Measurements from ENCODE around the gene AP3D1.
"Not testable (repeated sequence)": the region's sequence is repeated elsewhere in the genome, so short reads cannot be mapped to it uniquely, and the experiment has no call there.

Gene AP3D1

DNA sequence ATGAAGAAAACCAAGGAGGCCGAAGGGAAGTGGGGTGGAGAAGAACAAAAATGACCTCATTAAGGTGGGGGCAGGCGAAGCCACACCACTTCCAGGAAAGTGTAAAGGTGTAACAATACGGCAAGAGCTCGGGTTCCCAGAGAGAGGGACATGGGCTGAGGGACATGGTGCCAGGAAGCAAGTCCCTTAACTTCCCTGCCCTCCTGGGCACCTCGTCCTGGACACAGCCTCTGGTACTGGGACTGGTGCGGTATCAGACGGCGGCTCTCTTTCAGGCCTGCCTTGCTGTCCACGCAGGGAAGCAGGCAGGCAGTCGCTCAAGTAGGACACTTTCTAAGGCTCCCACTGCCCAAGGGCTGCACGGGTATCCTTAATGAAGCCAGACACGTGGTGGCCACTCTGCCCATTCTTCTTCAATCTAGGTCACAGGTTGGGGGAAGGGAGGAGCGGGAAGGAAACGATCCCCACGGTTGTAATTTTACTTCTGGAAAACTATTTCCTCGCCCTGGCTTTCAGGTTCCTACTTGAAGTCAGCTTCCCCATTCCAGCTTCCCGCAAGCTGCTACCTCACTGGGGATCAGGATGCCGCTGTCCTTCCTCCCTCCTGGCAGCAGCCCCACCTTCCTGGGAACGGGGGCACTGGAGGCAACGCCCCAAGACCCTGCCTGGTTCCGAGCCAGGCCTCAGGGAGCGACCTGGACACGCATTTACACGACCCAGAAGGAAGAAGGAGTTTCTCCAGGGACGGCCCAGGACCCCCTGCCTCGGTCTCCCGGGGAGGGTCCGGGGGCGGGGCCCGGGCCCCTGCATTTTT, 1.2 kb downstream of the AP3D1 start:
- no peak for DNase-seq

DNA sequence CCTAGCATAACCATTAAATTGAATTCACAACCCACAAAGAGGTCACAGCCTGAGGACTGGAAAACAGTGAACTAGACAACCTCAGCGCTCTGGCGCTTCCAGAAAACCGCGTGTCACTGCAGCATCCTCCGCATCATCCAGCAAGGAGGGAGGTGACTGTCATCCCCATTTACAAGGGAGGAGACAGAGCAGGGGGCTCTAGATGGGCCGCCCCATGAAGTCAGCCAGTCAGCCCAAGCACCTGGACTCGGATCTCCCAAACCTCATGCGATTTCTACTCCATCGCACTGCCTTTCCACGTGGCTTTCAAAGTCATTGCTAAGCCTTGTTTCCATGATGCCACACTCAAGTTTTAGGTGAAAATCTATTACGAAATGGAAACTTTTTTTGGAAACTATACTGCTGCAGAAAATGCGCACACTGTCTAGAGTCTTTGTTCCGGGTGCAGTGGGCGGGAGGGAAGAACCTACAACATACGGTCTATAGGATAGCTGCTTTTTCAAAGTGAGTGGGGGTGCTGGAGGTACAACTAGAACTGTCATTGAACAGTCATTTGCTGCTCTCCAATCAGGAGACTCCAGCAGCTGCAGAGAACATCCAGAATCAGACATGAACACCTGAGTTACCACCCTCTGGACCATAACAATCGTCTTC, 2.8 kb downstream of the AP3D1 start:
- no peak for DNase-seq

DNA sequence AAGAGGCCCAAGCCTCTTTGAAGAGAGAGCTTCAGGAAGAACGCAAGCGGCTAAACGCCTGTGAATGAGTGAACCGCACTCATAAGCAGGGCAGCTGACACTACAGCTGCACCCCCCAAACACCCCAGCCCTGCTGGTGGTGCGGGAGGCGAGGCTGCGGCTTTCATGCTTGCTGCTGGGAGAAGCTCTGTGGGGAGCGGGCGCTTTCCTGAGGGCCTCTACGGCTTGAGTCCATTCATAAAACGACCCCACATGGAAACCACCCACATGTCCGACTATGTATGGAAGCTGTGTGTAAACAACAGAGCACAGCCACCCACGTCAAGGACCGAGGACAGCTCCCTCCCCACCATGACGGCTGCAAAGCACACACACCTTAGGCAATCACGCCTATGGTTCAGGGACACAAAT, 5.5 kb downstream of the AP3D1 start:
- DNase-seq = no peak

DNA sequence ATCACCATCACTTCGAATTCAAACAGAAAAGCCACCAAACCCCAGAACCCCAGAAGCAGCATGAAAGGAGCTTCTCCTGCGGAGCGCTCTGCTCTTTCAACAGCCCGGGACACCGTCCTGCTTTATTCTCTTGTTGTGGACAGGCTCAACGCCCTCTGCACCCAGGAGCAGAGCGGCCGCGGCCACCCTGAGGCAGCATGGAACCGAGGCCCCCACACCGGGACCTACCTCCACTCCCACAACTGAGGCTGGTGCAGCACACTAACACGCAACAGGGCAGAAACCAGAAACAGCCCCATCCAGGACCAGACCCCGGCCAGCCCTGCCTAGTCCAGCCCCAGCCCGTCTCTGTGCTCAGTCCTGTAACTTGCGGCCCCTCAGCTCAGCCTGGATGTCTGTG, 7.2 kb downstream of the AP3D1 start:
- no peak for DNase-seq

DNA sequence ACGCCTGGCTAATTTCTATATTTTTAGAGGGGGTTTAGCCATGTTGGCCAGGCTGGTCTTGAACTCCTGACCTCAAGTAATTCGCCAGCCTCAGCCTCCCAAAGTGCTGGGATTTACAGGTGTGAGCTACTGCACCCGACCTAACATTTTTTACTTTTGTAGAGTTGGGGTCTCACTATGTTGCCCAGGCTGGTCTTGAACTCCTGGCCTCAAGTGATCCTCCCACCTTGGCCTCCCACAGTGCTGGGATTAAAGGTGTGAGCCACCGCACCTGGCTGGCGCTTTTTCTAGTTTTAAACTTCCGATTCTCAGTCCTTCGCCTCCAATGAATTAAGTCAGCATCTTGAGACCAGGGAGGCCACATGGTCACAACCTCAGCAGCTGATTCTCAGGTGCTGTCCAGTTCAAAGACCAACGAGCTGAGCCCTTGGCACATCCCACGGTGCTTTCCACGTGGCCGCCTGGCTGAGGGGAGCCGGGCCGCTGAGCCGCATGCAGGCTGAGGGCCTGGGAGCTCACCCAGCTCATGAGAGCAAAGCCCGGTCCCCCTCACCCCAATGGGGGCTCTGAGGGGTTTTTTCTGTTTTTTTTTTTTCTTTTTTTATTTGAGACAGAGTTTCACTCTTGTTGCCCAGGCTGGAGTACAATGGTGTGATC, 9.1 kb downstream of the AP3D1 start:
- DNase-seq = no peak

DNA sequence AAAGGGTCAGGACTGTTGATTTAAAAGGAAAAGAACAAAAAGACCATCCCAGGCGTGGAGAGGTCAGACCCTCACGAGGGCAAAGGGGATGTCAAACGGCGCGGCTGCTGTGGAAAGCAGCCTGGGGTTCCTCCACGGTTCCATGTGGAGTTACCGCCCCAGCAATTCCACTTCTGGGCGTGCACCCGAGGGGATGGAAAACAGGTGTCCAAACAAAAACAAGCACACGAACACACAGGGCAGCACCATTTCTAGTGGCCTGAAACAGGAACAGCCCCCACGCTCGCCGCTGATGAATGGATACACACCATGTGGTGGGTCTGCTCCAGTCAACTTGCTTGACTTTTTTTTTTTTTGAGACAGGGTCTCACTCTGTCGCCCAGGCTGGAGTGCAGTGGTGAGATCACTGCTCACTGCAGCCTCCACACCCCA, 11.2 kb downstream of the AP3D1 start:
- DNase-seq = no peak

DNA sequence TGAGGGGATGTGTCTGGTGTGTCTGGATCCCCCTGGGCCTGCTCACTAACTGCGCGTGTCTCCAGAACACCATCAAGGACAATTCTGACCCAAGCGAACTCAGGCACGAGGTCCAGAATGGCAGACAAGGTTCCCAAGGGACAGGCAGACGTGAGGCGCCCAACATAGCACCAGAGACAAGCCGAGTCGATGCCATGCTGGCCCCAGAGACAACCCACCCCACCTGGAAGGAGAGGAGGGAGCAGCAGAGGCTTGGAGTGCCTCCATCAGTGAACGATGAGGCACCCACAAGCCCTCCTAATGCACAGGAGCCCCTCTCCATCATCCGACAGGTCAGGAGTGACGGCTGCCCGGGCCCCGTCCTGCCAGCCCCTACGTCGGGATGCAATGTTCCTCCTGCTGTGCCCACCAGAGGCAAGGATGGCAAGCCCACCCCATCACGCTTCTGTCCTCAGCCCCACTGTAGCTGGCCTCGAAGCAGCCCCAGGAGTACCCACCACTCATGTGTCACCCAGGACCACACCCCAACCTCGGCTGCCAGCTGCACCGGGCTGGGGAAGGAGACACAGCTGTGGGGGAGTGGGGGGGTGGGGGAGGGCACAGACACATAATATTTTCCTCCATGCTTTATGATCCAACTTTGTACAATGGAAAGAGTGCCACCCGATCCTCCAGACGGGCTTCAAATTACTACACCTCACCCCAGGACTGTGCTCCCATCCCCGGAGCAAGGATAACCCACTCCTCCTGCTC, 11.8 kb downstream of the AP3D1 start:
- DNase-seq = no peak

DNA sequence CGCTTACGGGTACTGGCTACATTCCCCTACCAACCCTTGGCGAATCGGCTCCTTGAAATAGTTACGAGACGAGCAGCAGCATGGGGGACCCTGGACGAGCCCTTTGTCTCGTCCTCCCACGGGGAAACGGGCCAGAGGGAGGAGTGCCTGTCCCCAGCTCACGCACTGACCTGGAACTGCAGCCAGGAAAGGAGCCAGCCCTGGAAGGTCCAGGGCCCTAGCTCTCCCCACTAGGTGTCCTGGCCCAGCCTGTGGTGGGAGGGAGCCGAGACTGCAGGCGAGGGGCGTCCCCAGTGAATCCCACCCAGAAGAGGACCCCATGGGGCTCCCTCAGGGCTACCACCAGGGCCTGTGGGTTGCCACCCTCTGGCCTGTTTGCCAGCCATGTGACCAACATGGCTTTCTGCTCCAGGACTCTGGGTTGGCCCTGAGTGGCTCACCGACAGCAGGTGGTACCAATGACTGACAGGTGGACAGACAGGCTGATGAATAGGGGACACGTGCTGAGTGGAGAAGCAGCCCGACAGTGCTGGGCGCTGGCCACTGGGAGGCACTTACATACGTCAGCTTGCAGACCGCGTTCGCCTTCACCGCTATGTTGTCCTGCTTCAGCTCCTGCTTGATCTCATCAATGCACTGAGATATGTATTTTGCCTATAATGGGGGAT, 13.2 kb downstream of the AP3D1 start:
- DNase-seq = no peak

DNA sequence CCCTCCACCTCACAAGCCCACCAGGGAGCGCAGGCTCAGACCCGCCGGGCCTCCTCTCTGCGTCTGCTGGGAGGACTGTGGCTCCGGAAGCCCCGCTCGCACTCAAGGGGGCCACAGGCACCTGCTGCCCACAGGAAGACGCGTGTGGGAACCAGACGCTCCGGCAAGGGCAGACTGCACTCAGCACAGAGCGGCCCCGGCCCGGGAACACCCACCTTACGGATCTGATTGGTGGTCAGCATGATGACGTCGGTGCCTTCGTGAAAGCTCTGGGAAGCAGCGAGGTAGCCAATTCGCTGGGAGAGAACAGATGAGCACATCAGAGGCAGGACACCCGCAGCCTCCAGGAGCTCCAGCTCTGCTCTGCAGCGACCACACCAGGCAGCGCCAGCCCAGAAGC, 14.6 kb downstream of the AP3D1 start:
- DNase-seq = no peak

DNA sequence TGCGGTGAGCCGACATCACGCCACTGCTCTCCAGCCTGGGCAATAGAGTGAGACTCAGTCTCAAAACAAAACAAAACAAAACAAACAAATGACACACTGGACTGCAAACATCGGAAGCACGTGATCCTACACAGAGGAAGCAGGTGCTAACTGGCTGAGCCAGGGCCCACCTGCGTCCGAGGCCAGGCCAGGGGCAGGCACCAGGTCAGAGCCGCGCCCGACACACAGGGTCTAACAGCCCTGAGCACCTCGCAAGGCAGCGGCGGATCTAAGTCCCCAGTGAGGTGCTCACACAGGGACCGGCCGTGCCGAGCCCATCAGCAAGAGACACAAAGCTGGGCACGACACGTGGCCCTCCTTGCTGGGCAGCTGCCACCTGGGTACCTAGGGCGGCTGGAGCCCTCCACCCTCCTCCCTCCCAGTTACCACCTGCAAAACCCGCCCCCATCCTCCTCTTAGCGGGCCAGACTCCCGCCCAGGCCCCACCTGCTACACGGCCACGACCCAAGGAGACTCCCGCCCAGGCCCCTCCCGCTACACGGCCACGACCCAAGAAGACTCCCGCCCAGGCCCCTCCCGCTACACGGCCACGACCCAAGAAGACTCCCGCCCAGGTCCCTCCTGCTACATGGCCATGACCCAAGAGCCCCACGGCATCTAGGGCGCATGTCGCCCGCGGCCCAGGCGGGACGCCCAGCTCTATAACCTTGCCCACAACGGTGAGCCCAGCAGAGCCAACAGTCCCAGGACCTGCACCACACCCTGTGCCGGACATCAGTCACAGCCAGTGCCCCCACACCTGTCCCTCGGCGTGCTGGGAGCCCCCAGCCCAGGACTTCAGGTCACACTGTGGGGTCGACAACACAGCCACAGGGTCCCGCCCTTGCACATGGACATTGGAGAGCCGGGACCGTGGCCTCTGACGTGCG, 15.6 kb downstream of the AP3D1 start:
- DNase-seq = no peak

DNA sequence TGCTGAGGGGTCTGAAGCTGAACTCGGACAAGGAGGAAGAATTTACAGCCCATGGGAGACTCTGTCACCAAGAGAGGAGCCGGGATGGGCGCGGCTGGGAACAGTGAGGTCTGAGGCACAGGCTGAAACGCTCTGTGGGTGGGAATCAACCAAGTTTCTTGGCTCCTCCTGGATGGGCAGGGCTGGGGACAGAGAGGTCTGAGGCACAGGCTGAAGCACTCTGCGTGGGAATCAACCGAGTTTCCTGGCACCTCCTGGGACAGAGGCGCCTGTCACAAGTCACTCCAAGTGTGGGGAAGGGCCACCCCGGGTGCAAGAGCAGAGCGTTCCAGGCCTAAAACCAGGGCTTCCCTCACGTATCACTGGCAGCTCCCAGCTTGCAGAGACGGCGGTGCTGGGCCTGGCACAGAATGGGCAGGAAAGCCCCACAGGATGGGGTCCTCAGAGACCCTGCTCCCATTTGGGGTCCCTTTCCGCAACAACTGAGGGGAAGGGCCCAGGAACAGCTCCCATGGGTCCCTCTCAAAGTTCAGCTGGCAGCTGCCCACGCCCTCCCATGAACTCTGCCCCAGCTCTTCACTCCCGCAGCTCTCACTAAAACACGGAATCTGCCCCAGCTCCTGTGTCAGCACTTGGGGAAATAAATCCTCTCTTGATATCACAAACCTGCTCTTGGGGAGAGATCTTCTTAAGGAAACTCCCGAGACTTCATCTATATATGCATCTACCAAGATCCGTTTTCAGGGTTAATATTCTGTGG, 18.5 kb downstream of the AP3D1 start:
- no peak for DNase-seq

DNA sequence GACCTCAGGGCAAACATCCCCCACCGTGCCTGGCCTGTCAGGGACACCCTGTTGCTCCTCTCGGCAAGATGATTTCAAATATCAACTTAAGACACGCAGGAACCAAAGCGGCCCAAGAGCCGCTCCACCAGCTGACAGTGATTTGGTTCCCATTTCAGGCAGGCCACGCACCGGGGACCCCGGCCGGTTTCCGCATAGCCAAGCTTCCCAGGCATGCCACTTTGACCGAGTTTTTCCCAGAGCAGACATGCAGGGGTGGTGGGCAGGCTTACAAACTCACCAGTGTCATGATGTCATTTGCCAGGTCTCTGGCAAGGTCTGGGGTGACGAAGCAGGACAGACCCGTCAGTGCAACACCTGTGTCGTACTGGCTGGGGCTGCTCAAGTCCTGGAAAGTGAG, 19.2 kb downstream of the AP3D1 start:
- DNase-seq = no peak

DNA sequence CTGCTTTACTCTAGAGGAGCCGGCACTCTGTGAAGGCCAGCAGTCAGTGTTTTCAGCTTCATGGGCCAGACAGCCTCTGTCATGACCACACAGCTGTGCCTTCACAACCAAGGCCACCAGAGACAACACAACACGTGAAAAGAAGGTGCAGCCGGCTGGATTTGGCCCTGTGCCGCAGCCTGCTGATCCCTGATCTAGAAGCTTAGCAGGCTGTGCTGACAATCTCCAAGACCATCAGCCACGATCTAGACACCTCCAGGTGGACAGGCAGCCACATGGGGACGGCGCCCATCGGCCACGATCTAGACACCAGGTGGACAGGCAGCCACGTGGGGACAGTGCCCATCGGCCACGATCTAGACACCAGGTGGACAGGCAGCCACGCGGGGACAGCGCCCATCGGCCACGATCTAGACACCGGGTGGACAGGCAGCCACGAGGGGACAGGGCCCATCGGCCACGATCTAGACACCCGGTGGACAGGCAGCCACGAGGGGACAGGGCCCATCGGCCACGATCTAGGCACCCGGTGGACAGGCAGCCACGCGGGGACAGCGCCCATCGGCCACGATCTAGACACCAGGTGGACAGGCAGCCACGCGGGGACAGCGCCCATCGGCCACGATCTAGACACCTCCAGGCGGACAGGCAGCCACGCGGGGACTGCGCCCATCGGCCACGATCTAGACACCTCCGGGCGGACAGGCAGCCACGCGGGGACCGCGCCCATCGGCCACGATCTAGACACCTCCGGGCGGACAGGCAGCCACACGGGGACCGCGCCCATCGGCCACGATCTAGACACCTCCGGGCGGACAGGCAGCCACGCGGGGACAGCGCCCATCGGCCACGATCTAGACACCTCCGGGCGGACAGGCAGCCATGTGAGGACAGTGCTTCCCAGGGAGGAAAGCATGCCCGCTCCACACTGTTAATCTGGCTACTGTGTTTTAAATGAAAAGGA, 20.1 kb downstream of the AP3D1 start:
- DNase-seq = not testable (repeated sequence)

DNA sequence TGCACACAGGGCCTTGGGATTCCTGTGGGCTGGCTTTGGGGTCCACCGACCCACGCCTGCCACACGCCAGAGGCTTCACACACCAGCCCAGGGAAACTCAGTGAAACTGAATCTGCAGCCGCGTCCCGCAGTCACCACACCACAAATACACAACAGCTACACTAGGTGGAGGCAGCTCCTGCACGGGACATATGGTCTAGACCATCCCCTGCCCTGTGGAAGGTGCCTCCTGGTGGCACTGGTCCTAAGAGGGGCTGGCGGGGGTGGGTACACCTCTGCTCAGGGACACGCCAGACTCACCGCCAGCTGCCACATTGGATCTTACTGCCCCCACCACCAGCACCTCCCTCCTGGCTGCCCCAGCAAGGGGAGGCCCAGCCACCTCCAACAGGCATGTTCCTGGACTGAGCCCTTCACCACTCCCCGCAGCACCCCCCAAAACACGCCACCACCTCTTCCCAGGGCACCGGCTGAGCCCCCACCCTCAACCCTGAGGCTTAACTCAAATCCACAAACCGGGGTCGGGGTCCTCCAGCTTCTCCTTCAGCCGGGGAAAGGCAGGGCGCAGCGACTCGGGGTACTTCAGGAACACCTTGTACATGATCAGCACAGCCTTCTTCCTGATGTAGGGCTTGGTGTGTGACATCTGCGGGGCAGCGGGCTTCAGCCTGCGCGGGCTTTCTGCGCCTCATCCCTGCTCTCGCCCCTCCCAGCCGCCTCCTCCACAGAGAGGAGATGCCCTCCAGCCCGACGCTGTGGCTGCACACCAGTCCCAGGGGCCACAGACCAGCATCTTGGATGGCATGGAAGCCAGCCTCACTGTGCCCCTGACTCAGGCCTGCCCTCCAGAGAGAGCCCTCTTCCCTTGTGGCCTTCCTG, 21.2 kb downstream of the AP3D1 start:
- DNase-seq = no peak

DNA sequence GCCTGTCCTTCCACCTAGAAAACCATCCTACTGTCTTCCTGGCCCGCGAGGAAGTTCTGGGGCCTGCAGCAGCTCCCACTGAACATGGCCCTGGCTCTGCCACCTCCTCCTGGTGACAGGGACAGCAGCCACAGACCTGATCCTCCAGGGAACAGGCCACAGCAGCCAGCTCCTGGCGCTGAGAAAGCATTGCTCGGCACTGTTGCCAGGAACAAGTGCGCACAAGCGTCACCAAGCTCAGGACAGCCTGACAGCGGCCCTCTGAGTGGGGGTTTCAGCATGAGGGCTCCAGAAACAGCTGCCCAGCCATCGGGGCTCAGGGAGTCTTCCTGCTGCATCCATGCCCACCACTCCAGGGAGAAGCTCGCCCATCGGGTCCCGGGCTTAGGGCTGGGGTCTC, 21.9 kb downstream of the AP3D1 start:
- no peak for DNase-seq

DNA sequence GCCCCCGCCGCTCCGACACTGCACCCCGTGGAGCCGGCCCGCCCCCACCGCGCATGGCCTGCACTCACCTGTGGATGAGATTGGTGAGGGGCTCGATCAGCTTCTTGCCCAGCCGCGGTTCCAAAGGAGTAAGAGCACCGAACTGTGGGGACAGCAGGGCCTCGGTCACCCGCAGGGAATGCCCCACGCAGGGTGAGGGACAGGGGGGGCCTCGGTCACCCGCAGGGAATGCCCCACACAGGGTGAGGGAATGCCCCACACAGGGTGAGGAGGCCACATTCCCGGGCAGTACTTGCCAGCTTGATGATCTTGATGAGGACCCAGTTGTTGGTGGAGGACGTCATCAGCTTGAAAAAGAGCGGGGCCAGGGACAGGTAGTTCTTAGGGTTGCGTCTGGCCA, 22.3 kb downstream of the AP3D1 start:
- DNase-seq = no peak

DNA sequence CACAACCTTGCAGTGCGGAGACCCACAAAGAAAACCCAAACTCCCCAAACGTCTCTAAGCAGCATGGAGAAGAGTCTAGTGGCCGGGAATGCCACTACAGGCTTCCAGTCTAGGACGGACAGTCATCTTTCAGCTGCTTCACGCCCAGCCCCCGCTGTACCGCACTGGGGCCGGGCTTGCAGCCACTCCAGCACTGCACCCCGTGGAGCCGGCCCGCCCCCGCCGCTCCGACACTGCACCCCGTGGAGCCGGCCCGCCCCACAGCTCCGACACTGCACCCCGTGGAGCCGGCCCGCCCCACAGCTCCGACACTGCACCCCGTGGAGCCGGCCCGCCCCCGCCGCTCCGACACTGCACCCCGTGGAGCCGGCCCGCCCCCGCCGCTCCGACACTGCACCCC, 23.1 kb downstream of the AP3D1 start:
- DNase-seq = not testable (repeated sequence)

DNA sequence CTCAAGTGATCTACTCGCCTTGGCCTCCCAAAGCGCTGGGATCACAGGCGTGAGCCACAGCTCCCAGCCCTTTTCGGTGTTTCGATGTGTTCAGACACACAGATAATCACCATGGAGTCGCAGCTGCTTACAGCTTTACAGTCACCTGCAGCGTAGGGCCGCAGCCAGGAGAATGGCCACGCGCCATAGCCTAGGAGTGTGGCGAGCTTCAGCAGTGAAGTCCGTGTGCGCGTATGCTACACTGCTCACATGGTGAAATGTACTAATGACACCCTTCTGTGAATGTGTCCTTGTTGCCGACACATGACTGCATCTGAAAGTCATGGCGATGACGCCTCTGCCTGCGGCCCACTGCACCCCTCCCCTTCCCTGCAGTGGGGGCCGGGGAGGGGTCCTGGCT, 23.6 kb downstream of the AP3D1 start:
- no peak for DNase-seq

All from COR-L47 (cell line).